Neural progenitor cell (in vitro differentiated cells): Measurements from ENCODE around the gene RNU4-1. TPM values are rescaled to one million over a fixed set of nuclear protein-coding genes. Genes with fewer than 3 reads are reported as not detected.

ENCODE experiments used
- DNase-seq: peaks from one replicate; pipeline ENCODE4 v3.0.0-alpha.2; 2016; ENCODE audit warnings: low spot score
- H2AFZ ChIP-seq: fragments of 200-600 bp; sonication (generic); replicated peaks from 2 replicates; pipeline ENCODE4 v1.6.1; 2016; ENCODE audit warnings: antibody characterized with exemption
- H3F3A ChIP-seq: fragments of 200-600 bp; sonication (generic); 2 replicates; pipeline ENCODE4 v1.6.1; 2016; ENCODE audit warnings: antibody characterized with exemption, low read depth
- H3K27ac ChIP-seq: fragments of 200-600 bp; sonication (generic); 2 replicates; pipeline ENCODE4 v1.5.1; 2016; ENCODE audit warnings: mild to moderate bottlenecking
- H3K27me3 ChIP-seq: fragments of 200-600 bp; sonication (generic); 2 replicates; pipeline ENCODE4 v1.6.1; 2016; ENCODE audit warnings: mild to moderate bottlenecking, moderate library complexity
- H3K36me3 ChIP-seq: fragments of 200-600 bp; sonication (generic); 2 replicates; pipeline ENCODE4 v1.5.1; 2016
- H3K4me1 ChIP-seq: fragments of 200-600 bp; sonication (generic); 2 replicates; pipeline ENCODE4 v1.6.1; 2016; ENCODE audit warnings: mixed run types
- H3K4me2 ChIP-seq: fragments of 200-600 bp; sonication (generic); 2 replicates; pipeline ENCODE4 v1.6.1; 2016
- H3K4me3 ChIP-seq: fragments of 200-600 bp; sonication (generic); 2 replicates; pipeline ENCODE4 v1.5.1; 2016
- H3K79me2 ChIP-seq: fragments of 200-600 bp; sonication (generic); 2 replicates; pipeline ENCODE4 v1.6.1; 2016; ENCODE audit warnings: low read depth
- H3K9ac ChIP-seq: fragments of 200-600 bp; sonication (generic); 2 replicates; pipeline ENCODE4 v1.6.1; 2016
- H3K9me3 ChIP-seq: fragments of 200-600 bp; sonication (generic); 2 replicates; pipeline ENCODE4 v1.5.1; 2016; ENCODE audit warnings: low read depth
- H4K20me1 ChIP-seq: fragments of 200-600 bp; sonication (generic); 2 replicates; pipeline ENCODE4 v1.6.1; 2016; ENCODE audit warnings: low read depth
- H3K27ac Mint-ChIP-seq: 3 replicates; pipeline ENCODE4 v1.8.0; 2021; ENCODE audit warnings: mixed read lengths
- H3K27me3 Mint-ChIP-seq: 2 replicates; pipeline ENCODE4 v1.8.0; 2022; ENCODE audit warnings: low read depth, mild to moderate bottlenecking, inconsistent platforms, moderate library complexity, mixed read lengths; ENCODE audit not compliant: insufficient read depth
- H3K36me3 Mint-ChIP-seq: 3 replicates; pipeline ENCODE4 v1.8.0; 2021; ENCODE audit warnings: mixed read lengths
- H3K4me1 Mint-ChIP-seq: 3 replicates; pipeline ENCODE4 v1.8.0; 2021; ENCODE audit warnings: mixed read lengths
- H3K4me3 Mint-ChIP-seq: 3 replicates; pipeline ENCODE4 v1.8.0; 2021; ENCODE audit warnings: mild to moderate bottlenecking, moderate library complexity, mixed read lengths
- H3K9me3 Mint-ChIP-seq: 3 replicates; pipeline ENCODE4 v1.8.0; 2020; ENCODE audit warnings: mixed read lengths
- EZH2 ChIP-seq: fragments of 200-600 bp; sonication (generic); IDR thresholded peaks from 2 replicates; pipeline ENCODE4 v1.6.1; 2017; ENCODE audit warnings: antibody characterized with exemption, mild to moderate bottlenecking, moderate library complexity
- EZH2phosphoT487 ChIP-seq: fragments of 200-600 bp; sonication (generic); IDR thresholded peaks from 2 replicates; pipeline ENCODE4 v1.6.1; 2017; ENCODE audit warnings: antibody characterized with exemption
- total RNA-seq: library from RNA; depleted of rRNA; stranded (reverse); fragments of >200 nt; gene quantifications from 2 replicates; pipeline ENCODE4 v1.2.3, GENCODE V29; 2015; ENCODE audit warnings: low replicate concordance
- TF ChIP-seq, protein P1 (sequence below): fragments of 200-600 bp; sonication (generic); IDR thresholded peaks from 2 replicates; pipeline ENCODE4 v1.5.1; 2017; ENCODE audit warnings: antibody characterized with exemption, mild to moderate bottlenecking

RNU4-1 gene
- total RNA-seq, 1 donor from 2014 or later, result under 0.01 TPM

DNA sequence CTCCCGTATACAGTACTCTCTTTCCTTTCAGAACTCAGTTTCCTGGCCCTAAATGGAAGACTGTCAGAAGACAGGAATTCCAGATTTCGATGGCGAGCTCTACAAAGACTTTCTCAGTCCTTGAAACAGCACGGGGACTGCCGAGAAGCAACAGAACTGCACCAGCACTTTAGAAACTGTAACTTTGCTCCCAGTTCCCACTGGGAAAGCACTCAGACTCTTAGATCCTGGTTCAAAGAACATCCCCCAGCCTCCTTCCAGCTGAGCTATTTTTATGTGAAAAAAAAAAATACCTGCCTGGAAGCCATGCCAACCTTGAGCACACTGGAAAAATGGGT, 29.3 kb downstream of the RNU4-1 start:
- Histone ChIP-seq H3K27me3 (no peaks in the 10 kb centered on the region), H3K4me1 (peaks cover 20% of the 10 kb centered on the region), H2AFZ (no peak overlapping the region), H3K4me2 (peak overlapping the region; percentile 97), H3K27ac (no peak overlapping the region), H4K20me1 (peaks cover 47% of the 10 kb centered on the region), H3K9ac (no peak overlapping the region), H3K79me2 (peaks cover 66% of the 10 kb centered on the region), H3K9me3 (no peaks in the 10 kb centered on the region), H3K36me3 (no peaks in the 10 kb centered on the region), H3F3A (peaks cover 6% of the 10 kb centered on the region), H3K4me3 (no peak overlapping the region)
- no peak for TF ChIP-seq EZH2
- TF ChIP-seq, protein P1, sequence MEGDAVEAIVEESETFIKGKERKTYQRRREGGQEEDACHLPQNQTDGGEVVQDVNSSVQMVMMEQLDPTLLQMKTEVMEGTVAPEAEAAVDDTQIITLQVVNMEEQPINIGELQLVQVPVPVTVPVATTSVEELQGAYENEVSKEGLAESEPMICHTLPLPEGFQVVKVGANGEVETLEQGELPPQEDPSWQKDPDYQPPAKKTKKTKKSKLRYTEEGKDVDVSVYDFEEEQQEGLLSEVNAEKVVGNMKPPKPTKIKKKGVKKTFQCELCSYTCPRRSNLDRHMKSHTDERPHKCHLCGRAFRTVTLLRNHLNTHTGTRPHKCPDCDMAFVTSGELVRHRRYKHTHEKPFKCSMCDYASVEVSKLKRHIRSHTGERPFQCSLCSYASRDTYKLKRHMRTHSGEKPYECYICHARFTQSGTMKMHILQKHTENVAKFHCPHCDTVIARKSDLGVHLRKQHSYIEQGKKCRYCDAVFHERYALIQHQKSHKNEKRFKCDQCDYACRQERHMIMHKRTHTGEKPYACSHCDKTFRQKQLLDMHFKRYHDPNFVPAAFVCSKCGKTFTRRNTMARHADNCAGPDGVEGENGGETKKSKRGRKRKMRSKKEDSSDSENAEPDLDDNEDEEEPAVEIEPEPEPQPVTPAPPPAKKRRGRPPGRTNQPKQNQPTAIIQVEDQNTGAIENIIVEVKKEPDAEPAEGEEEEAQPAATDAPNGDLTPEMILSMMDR, result no peak
- no peak for TF ChIP-seq EZH2phosphoT487
- peaks cover 6% of the 10 kb centered on the region for H3K27me3 Mint-ChIP-seq
- H3K4me3 Mint-ChIP-seq, result peak overlapping the region; percentile 87
- H3K4me1 Mint-ChIP-seq, result peaks cover 34% of the 10 kb centered on the region
- H3K27ac Mint-ChIP-seq, result no peak overlapping the region
- DNase-seq, result no peak
- H3K36me3 Mint-ChIP-seq, result peaks cover 2% of the 10 kb centered on the region
- H3K9me3 Mint-ChIP-seq, result no peaks in the 10 kb centered on the region

GRCh38 chr12:120262852-120263747, 29.9 kb downstream of the RNU4-1 start:
- Mint-ChIP-seq H3K4me3 (peak overlapping the region; percentile 87), H3K27me3 (peaks cover 6% of the 10 kb centered on the region), H3K36me3 (peaks cover 2% of the 10 kb centered on the region), H3K9me3 (no peaks in the 10 kb centered on the region), H3K27ac (no peak overlapping the region), H3K4me1 (peaks cover 37% of the 10 kb centered on the region)
- H3K27ac ChIP-seq, result no peak overlapping the region
- no peak overlapping the region for H2AFZ ChIP-seq
- peaks cover 72% of the 10 kb centered on the region for H3K79me2 ChIP-seq
- H3K9me3 ChIP-seq, result no peaks in the 10 kb centered on the region
- TF ChIP-seq, protein P1, result no peak
- TF ChIP-seq EZH2, result no peak
- TF ChIP-seq EZH2phosphoT487, result no peak
- H3K36me3 ChIP-seq, result no peaks in the 10 kb centered on the region
- no peak overlapping the region for H3K9ac ChIP-seq
- H3K27me3 ChIP-seq, result no peaks in the 10 kb centered on the region
- H4K20me1 ChIP-seq, result peaks cover 52% of the 10 kb centered on the region
- H3K4me3 ChIP-seq, result no peak overlapping the region
- H3K4me1 ChIP-seq, result peaks cover 20% of the 10 kb centered on the region
- no peak for DNase-seq
- H3F3A ChIP-seq, result peaks cover 6% of the 10 kb centered on the region
- peak overlapping the region; percentile 38 for H3K4me2 ChIP-seq

DNA sequence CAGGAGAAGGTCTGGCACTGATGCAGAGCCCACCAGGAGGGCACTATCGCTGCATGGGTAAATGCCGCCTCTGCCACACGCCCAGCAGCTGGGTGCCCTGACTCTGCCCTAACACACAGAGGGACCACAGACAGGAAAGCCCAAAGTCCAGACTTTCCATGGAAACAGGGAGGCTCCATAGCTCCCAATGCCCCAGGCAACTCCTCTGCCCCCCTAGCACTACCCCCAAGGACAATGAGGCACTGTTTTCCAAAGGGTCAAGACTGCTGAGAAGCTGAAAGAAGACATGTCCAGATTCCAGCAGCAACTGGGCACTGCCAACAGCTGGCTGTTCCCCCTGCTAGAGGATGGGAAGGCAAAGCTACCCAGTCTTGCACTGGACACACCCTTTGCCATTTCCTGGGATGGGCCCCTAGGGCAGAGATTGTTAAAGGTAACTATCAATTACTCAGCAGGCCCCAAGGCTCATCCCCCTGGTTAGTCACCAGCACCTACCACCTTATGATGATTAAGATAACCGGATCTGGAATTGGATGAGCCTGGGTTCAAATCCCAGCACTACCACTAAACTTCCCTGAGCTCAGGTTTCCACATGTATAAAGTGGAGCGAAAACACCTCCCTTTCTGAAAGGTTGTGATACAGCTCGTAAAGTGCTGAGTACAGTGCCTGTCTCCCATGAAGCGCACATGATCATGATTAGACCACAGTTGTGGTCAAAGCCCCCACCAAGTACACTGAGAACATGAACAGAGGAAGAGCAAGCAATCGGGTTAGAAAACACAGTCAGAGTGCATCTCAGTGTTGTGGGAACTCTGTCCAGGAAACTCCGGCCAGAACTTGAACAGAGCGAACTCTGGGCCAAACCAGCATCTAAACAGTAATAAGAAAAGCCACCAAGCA, 30.8 kb downstream of the RNU4-1 start:
- Histone ChIP-seq H4K20me1 (peaks cover 60% of the 10 kb centered on the region), H3K27me3 (no peaks in the 10 kb centered on the region), H3K4me2 (no peak overlapping the region), H3K36me3 (no peaks in the 10 kb centered on the region), H3K9me3 (no peaks in the 10 kb centered on the region), H3K79me2 (peaks cover 80% of the 10 kb centered on the region), H3K9ac (no peak overlapping the region), H2AFZ (no peak overlapping the region), H3K4me3 (no peak overlapping the region), H3K4me1 (peaks cover 20% of the 10 kb centered on the region), H3K27ac (no peak overlapping the region), H3F3A (peaks cover 6% of the 10 kb centered on the region)
- H3K4me1 Mint-ChIP-seq, result peaks cover 41% of the 10 kb centered on the region
- peaks cover 2% of the 10 kb centered on the region for H3K36me3 Mint-ChIP-seq
- no peak overlapping the region for H3K27ac Mint-ChIP-seq
- TF ChIP-seq EZH2 (no peak), EZH2phosphoT487 (no peak)
- TF ChIP-seq, protein P1, result no peak
- peaks cover 2% of the 10 kb centered on the region for H3K27me3 Mint-ChIP-seq
- H3K9me3 Mint-ChIP-seq, result no peaks in the 10 kb centered on the region
- no peak for DNase-seq
- H3K4me3 Mint-ChIP-seq, result no peak overlapping the region
